IMR-90 (cell line): Measurements from ENCODE around the gene TRIM38. TPM values are rescaled to one million over a fixed set of nuclear protein-coding genes. Genes with fewer than 3 reads are reported as not detected.

Source experiments
- ATAC-seq: fragments of 200-7000 bp; cut with Tn5 transposase; 2 replicates; pipeline ENCODE4 v1.9.1; 2020; ENCODE audit warnings: low read depth, mild to moderate bottlenecking, moderate library complexity
- BruUV-seq: library from RNA; stranded (reverse); fragments of 400-500 nt; replicated peaks from 2 replicates; lab custom pipeline; 2021; lab: Mats Ljungman, UMichigan
- CTCF ChIA-PET: fragments of 300-600 bp; formaldehyde crosslinking; extraction: SDS; loops from one replicate; lab custom pipeline; 2021; ENCODE audit warnings: antibody characterized with exemption; lab: Yijun Ruan, JAX
- POLR2A ChIA-PET: fragments of 300-600 bp; sonication (Branson Sonifier 250); formaldehyde crosslinking; loops from one replicate; lab custom pipeline; 2022; ENCODE audit warnings: antibody characterized with exemption; ENCODE audit not compliant: unreplicated experiment; lab: Charles Lee
- DNase-seq: peaks from one replicate; pipeline ENCODE4 v3.0.0; 2013
- H2AFZ ChIP-seq: replicated peaks from 2 replicates; pipeline ENCODE3; 2013; ENCODE audit warnings: low read length, mild to moderate bottlenecking; ENCODE audit not compliant: poor library complexity
- H2AK5ac ChIP-seq: 2 replicates; pipeline ENCODE4 v1.6.1; 2013; ENCODE audit warnings: low read depth, low read length, inconsistent platforms
- H2AK9ac ChIP-seq: replicated peaks from 2 replicates; pipeline ENCODE3; 2013; ENCODE audit warnings: mild to moderate bottlenecking, low read depth, low read length, moderate library complexity; ENCODE audit not compliant: poor library complexity
- H2BK120ac ChIP-seq: 2 replicates; pipeline ENCODE4 v1.6.1; 2013; ENCODE audit warnings: low read depth, low read length, inconsistent platforms
- H2BK15ac ChIP-seq: 3 replicates; pipeline ENCODE4 v1.6.1; 2013; ENCODE audit warnings: low read depth, low read length, inconsistent platforms
- H2BK20ac ChIP-seq: 2 replicates; pipeline ENCODE4 v1.6.1; 2013; ENCODE audit warnings: low read depth, mild to moderate bottlenecking, inconsistent platforms, low read length, moderate library complexity
- H2BK5ac ChIP-seq: 2 replicates; pipeline ENCODE4 v1.6.1; 2013; ENCODE audit warnings: mild to moderate bottlenecking, low read depth, low read length, inconsistent platforms; ENCODE audit not compliant: poor library complexity, severe bottlenecking
- H3K14ac ChIP-seq: replicated peaks from 2 replicates; pipeline ENCODE4 v1.6.1; 2013; ENCODE audit warnings: low read depth, low read length, inconsistent platforms
- H3K18ac ChIP-seq: 2 replicates; pipeline ENCODE4 v1.6.1; 2013; ENCODE audit warnings: low read depth, low read length, control low read depth
- H3K23ac ChIP-seq: 2 replicates; pipeline ENCODE4 v1.6.1; 2013; ENCODE audit warnings: low read depth, low read length, inconsistent platforms
- H3K27ac ChIP-seq: 2 replicates; pipeline ENCODE4 v1.5.1; 2013; ENCODE audit warnings: mild to moderate bottlenecking, control low read depth, low read length; ENCODE audit not compliant: insufficient read depth
- H3K27me3 ChIP-seq: 2 replicates; pipeline ENCODE4 v1.6.1; 2013; ENCODE audit warnings: low read length; ENCODE audit not compliant: control insufficient read depth, insufficient read depth
- H3K36me3 ChIP-seq: 2 replicates; pipeline ENCODE4 v1.6.1; 2013; ENCODE audit warnings: low read length, mixed read lengths; ENCODE audit not compliant: control insufficient read depth, insufficient read depth
- H3K4ac ChIP-seq: 2 replicates; pipeline ENCODE4 v1.6.1; 2013; ENCODE audit warnings: low read depth, low read length, inconsistent platforms
- H3K4me1 ChIP-seq: 2 replicates; pipeline ENCODE4 v1.6.1; 2013; ENCODE audit warnings: low read length, mixed read lengths; ENCODE audit not compliant: control insufficient read depth, insufficient read depth
- H3K4me2 ChIP-seq: 2 replicates; pipeline ENCODE4 v1.6.1; 2013; ENCODE audit warnings: low read depth, mild to moderate bottlenecking, control low read depth, low read length, moderate library complexity
- H3K4me3 ChIP-seq: 2 replicates; pipeline ENCODE4 v1.5.1; 2013; ENCODE audit warnings: low read depth, mild to moderate bottlenecking, control low read depth, low read length, moderate library complexity; ENCODE audit not compliant: insufficient read depth
- H3K56ac ChIP-seq: 2 replicates; pipeline ENCODE4 v1.6.1; 2013; ENCODE audit warnings: low read length, inconsistent platforms; ENCODE audit not compliant: insufficient read depth; ENCODE audit errors: extremely low read depth
- H3K79me1 ChIP-seq, 2 experiments: 2 replicates each; pipeline ENCODE4 v1.6.1; 2013; ENCODE audit warnings: low read length in 2 of 2, inconsistent platforms in 1 of 2, low read depth in 1 of 2
- H3K9ac ChIP-seq: 2 replicates; pipeline ENCODE4 v1.6.1; 2013; ENCODE audit warnings: low read depth, low read length, control low read depth
- H3K9me1 ChIP-seq: 2 replicates; pipeline ENCODE4 v1.6.1; 2013; ENCODE audit warnings: low read length, inconsistent platforms; ENCODE audit not compliant: insufficient read depth
- H3K9me3 ChIP-seq: 2 replicates; pipeline ENCODE4 v1.6.1; 2013; ENCODE audit warnings: low read length; ENCODE audit not compliant: control insufficient read depth, insufficient read depth
- H4K20me1 ChIP-seq: 2 replicates; pipeline ENCODE4 v1.6.1; 2013; ENCODE audit warnings: low read length, inconsistent platforms; ENCODE audit not compliant: insufficient read depth
- H4K5ac ChIP-seq: 2 replicates; pipeline ENCODE4 v1.6.1; 2013; ENCODE audit warnings: mild to moderate bottlenecking, low read depth, low read length, control low read depth
- H4K8ac ChIP-seq, 2 experiments: 2 replicates each; pipeline ENCODE4 v1.6.1; 2013; ENCODE audit warnings: low read depth in 2 of 2, low read length in 2 of 2, control low read depth in 1 of 2, inconsistent platforms in 1 of 2
- H4K91ac ChIP-seq: 2 replicates; pipeline ENCODE4 v1.6.1; 2013; ENCODE audit warnings: low read depth, low read length, inconsistent platforms; ENCODE audit not compliant: insufficient read depth
- BHLHE40 ChIP-seq: fragments of 150-350 bp; IDR thresholded peaks from 2 replicates; pipeline ENCODE4 v1.6.1; 2016; ENCODE audit warnings: mild to moderate bottlenecking, low read depth, low read length
- CEBPB ChIP-seq: IDR thresholded peaks from 2 replicates; pipeline ENCODE4 v1.6.1; 2012; ENCODE audit warnings: low read depth, low read length, improper control_type of control experiment
- CTCF ChIP-seq: conservative IDR thresholded peaks from 2 replicates; pipeline ENCODE4 v1.5.1; 2012; ENCODE audit warnings: mild to moderate bottlenecking, low read depth, low read length, improper control_type of control experiment
- ELK1 ChIP-seq: fragments of 150-350 bp; IDR thresholded peaks from 2 replicates; pipeline ENCODE4 v1.6.1; 2016; ENCODE audit warnings: low read depth, mild to moderate bottlenecking, low read length, moderate library complexity, borderline replicate concordance
- FOS ChIP-seq: fragments of 150-350 bp; IDR thresholded peaks from 2 replicates; pipeline ENCODE4 v1.6.1; 2016; ENCODE audit warnings: low read depth, low read length
- MAFK ChIP-seq: IDR thresholded peaks from 2 replicates; pipeline ENCODE4 v1.6.1; 2012; ENCODE audit warnings: low read depth, low read length, improper control_type of control experiment
- MAZ ChIP-seq: IDR thresholded peaks from 2 replicates; pipeline ENCODE4 v1.6.1; 2012; ENCODE audit warnings: low read depth, mild to moderate bottlenecking, low read length, improper control_type of control experiment, moderate library complexity, borderline replicate concordance
- MXI1 ChIP-seq: IDR thresholded peaks from 2 replicates; pipeline ENCODE4 v1.6.1; 2012; ENCODE audit warnings: low read depth, mild to moderate bottlenecking, low read length, moderate library complexity, borderline replicate concordance
- RCOR1 ChIP-seq: IDR thresholded peaks from 2 replicates; pipeline ENCODE4 v1.6.1; 2012; ENCODE audit warnings: mild to moderate bottlenecking, low read length, improper control_type of control experiment; ENCODE audit not compliant: insufficient replicate concordance
- RFX5 ChIP-seq: IDR thresholded peaks from 2 replicates; pipeline ENCODE4 v1.8.0; 2012; ENCODE audit warnings: low read depth, mild to moderate bottlenecking, low read length, moderate library complexity
- USF2 ChIP-seq: fragments of 150-350 bp; IDR thresholded peaks from 2 replicates; pipeline ENCODE4 v1.6.1; 2017; ENCODE audit warnings: mild to moderate bottlenecking, antibody characterized with exemption, low read length, low read depth
- WGBS, 2 experiments: methylation state at CpG; one replicate each; pipeline versions ENCODE4 v1.1.5 to v1.1.7; 2013; ENCODE audit warnings: missing lambda C conversion rate in 2 of 2; ENCODE audit not compliant: insufficient read length in 1 of 2; ENCODE audit errors: extremely low coverage in 2 of 2; 5-methylcytosine and 5-hydroxymethylcytosine counted together
- dilution Hi-C: fragments of 300-500 bp; cut with HindIII; formaldehyde crosslinking; loops from one replicate; pipeline ENCODE4 v1.14.3; 2018; ENCODE audit warnings: low sequenced_read_pairs; ENCODE audit not compliant: unreplicated experiment
- in situ Hi-C: fragments of 300-500 bp; cut with MboI; formaldehyde crosslinking; loops from 3 replicates; pipeline ENCODE4 v1.14.3; 2019; ENCODE audit warnings: low sequenced_read_pairs, inconsistent platforms, mixed read lengths
- intact Hi-C: fragments of 100-400 bp; cut with micrococcal nuclease; formaldehyde crosslinking; loops from 2 replicates; pipeline ENCODE4 v1.10.0; 2022
- polyA plus RNA-seq, 3 experiments: library from polyadenylated mRNA; depleted of rRNA; stranded (reverse); fragments of >200 nt; gene quantifications; 2 replicates each; pipeline ENCODE4 v1.2.3, GENCODE V29; 2012; ENCODE audit warnings: low replicate concordance in 1 of 3
- total RNA-seq: library from RNA; depleted of rRNA; stranded (reverse); fragments of >200 nt; gene quantifications from 2 replicates; pipeline ENCODE4 v1.2.3, GENCODE V29; 2012

Gene TRIM38
- total and polyA plus RNA-seq, 2 of the 4 experiments (the other 2 are of a cell fraction): 4.1 to 6.3 TPM

GRCh38 chr6:25925876-25926275, 36.7 kb upstream of the TRIM38 start:
- POLR2A ChIA-PET: no interaction called here
- no peak overlapping the region for H2AK9ac ChIP-seq

More at GRCh38 chr6:25925876-25926275, 36.7 kb upstream of the TRIM38 start:
- no peaks in the 10 kb centered on the region for H4K20me1 ChIP-seq
- H2BK5ac ChIP-seq: no peak overlapping the region
- CTCF ChIA-PET: interaction anchor here (0.6 to 1.3 kb wide), 2 partner anchors 9 to 11 kb away, joined by 3 to 4 read pairs; no protein-coding TSS in a partner anchor
- no peak overlapping the region for H3K9ac ChIP-seq
- H4K91ac ChIP-seq: no peak overlapping the region
- no peak overlapping the region for H3K23ac ChIP-seq
- in situ Hi-C loops (no loop called here), intact Hi-C loops (no loop called here), dilution Hi-C loops (no loop called here)
- ATAC-seq (no peak), DNase-seq (no peak)
- no peak overlapping the region for H2BK20ac ChIP-seq
- H3K4ac ChIP-seq: no peak overlapping the region
- no peaks in the 10 kb centered on the region for H3K4me1 ChIP-seq
- no peak overlapping the region for H4K8ac ChIP-seq
- no peaks in the 10 kb centered on the region for H3K36me3 ChIP-seq
- H3K27me3 ChIP-seq: no peaks in the 10 kb centered on the region; the same call in 1 of the 2 replicates
- H3K14ac ChIP-seq: no peak overlapping the region
- no peak overlapping the region for H3K4me2 ChIP-seq
- H3K27ac ChIP-seq: no peak overlapping the region
- no peaks in the 10 kb centered on the region for H3K9me1 ChIP-seq
- no peak overlapping the region for H2AK5ac ChIP-seq
- no peak overlapping the region for H4K5ac ChIP-seq
- H2BK15ac ChIP-seq: no peak overlapping the region
- H3K79me1 ChIP-seq: no peaks in the 10 kb centered on the region
- BruUV-seq: no TSS peak
- TF ChIP-seq ELK1 (no peak), FOS (no peak), CTCF (no peak), USF2 (no peak), MAFK (no peak), MAZ (no peak), BHLHE40 (no peak), RFX5 (no peak), CEBPB (no peak), MXI1 (no peak), RCOR1 (no peak)
- H2BK120ac ChIP-seq: no peak overlapping the region
- no peak overlapping the region for H2AFZ ChIP-seq
- H3K9me3 ChIP-seq: no peaks in the 10 kb centered on the region
- no peak overlapping the region for H3K18ac ChIP-seq
- WGBS, 2 experiments: no CpG with 5 or more reads among the region's 1 CpG
- no peak overlapping the region for H3K4me3 ChIP-seq
- H3K56ac ChIP-seq: no peak overlapping the region
